ENCODE measurements around the gene UGT1A10.

Gene UGT1A10

DNA sequence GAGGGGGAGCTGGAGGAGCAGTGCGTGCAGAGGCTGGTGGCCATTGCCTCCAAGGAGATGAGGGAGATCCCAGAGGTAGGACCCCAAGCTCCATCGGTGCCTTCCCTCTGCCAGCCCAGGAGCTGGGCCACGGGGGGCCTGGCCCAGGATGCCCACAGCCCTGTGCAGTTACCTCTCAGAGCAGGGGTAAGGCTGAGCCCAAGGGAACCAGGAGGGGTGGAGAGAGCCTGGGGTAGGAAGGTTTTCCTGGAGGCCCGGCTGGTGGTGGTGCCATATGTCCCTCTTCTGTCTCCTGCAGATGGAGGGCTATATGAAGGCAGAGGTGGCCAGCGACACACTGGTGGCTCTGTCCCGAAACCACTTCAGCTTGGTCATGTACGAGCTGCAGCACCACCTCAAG lies 153.3 kb downstream of the UGT1A10 start:
- no peak for DNase-seq

DNA sequence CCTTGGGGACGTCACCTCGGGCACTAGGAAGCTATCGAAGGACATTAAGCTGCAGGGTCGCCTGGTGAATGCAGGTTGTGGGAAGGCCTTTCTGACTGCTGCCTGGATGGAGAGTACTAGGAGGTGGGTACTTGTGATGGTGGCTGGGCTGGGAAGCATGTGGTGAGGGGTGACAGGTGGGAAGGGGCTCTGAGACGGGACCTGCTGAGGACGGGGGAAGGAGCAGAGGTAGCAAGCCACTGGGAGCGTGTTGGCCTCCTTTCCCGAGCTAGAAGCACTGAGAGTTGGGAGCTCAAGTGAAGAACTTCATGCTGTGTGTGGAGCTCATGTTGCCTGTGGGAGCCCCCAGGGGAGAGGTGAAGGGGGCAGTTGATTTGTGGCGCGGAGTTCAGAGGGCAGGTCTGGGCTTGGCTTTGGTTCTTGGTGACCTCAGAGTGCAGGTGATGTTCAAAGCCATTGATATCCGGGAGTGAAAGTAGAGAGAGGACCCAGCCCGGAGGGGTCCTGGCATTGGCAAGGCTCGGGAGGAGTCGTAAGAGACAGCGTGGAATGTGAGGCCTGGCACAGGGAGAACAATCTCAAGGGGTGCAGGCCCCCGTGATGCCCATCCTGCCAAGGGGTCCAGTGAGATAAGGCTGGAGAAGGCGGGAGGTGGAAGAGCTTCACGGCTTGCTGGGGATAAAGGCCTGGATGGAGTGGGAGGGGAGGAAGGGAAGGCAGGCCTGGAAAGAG lies 155.1 kb downstream of the UGT1A10 start:
- DNase-seq: no peak

GRCh38 chr2:233791883-233792329 lies 155.7 kb downstream of the UGT1A10 start:
- DNase-seq: no peak

DNA sequence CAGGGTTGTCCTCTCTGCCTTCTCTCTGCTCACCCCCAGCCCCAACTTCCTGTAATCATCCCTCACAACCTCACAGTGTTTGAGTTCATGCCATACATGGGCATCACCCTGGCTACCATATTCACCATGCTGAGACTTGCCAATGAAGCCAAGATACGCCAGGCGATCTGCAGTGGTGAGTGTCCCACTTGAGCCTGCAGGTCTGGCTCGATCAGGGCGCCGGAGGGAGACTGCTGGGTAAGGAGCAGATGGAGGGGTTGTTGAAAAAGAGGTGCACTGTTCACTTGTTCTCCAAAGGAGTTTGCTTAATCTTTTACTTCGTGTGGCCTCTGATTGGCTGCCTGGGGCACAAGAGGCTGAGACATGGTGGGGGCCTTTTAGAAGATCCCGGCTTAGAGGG lies 156.5 kb downstream of the UGT1A10 start:
- DNase-seq: no peak

- DNase-seq: no peak
Measured at GRCh38 chr2:233793465-233794127, 157.3 kb downstream of the UGT1A10 start.

DNA sequence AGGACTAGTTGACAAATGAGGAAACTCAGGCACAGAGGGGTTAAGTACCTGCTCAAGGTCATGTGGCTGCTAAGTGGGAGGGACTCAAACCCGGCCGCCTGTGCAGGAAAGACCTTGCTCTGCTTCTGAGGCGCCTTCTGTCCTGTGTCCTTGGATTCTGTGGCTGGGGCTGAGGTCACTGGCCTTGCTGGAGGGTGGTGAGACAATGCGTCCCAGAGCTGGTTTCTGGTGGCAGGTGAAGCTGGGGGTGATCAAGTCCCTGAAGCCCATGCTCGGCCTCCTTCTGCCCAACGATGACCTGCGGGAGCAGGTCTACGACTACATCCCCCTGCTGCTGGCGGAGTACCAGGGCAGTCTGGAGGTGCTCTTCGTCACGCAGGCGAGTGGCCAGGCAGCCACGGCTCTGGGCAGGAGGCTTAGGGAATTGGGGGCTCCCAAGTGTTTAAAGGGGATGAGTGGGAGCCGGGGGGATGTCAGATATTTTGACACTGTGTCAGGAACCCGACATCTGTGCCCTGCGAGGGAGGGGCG lies 157.9 kb downstream of the UGT1A10 start:
- no peak for DNase-seq

DNA sequence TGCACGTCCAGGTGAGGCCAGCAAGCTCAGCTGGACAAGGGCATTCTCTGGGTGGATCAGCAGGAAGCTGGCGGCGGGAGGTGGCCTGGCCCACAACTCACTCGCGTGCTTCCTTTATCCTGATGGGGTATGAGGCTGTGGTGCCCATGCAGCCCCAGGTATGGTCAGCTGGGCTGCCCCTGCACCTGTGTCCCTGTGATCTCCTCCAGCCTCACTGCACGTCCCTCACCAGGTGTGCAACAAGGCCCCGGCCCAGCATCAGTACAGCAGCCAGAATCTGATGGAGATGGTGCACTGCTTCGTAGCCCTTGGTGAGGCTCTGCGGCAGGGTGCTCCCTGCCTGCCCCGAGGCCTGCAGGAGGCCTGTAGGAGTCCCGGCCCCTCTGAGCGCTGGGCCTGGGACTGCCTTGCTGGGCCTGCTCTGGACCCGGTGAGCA lies 159.5 kb downstream of the UGT1A10 start:
- no peak for DNase-seq

- no peak for DNase-seq
Measured at GRCh38 chr2:233796254-233796653, 160.0 kb downstream of the UGT1A10 start.

GRCh38 chr2:233798335-233799086 lies 162.3 kb downstream of the UGT1A10 start:
- DNase-seq: no peak

DNA sequence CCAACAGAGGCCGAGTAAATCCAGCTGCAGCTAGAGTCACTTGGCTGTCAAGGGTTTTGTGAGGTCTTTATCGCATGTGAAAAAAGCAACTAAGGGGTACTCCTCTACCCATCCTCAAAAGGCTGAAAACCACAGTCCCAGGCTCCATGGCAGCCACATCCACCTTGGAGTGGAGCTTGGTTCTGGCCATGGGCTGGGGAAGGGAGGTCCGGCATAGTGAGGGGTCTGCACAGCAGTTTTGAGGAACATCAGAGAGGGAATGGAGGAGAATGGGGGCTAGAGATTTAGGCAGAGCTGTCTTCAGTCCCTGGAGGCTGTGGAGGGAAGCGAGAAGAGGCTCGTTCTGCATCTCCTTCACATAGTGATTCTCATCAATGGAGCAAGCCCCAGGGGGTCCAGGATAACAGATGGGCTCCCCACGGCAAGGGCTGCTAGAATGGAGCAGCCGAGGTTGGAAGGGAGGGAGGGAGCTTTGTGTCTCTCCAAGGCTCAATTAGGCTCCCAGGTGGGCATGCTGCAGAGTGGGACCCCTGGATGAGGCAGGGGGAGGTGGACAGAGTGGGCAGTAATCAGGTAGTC lies 162.9 kb downstream of the UGT1A10 start:
- DNase-seq: no peak

DNA sequence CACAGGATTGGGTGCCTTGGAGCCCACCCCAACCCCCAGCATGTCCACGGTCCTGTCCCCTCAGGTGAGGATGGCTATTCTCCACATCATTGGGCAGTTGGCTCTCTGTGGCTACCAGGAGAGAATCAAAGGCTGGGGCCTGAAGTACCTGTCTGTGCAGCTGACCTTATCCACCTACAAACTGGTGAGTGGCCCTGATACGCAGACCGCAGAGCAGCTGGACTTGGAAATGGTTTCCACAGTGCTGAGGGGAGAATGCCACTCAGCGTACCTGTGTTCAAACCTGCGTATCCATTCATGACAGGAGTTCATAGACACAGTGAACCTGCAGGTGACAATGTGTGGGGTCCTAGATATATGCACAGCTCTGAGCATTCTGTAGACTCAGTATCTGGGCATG lies 163.5 kb downstream of the UGT1A10 start:
- no peak for DNase-seq

GRCh38 chr2:233800208-233800607 lies 164.0 kb downstream of the UGT1A10 start:
- no peak for DNase-seq

DNA sequence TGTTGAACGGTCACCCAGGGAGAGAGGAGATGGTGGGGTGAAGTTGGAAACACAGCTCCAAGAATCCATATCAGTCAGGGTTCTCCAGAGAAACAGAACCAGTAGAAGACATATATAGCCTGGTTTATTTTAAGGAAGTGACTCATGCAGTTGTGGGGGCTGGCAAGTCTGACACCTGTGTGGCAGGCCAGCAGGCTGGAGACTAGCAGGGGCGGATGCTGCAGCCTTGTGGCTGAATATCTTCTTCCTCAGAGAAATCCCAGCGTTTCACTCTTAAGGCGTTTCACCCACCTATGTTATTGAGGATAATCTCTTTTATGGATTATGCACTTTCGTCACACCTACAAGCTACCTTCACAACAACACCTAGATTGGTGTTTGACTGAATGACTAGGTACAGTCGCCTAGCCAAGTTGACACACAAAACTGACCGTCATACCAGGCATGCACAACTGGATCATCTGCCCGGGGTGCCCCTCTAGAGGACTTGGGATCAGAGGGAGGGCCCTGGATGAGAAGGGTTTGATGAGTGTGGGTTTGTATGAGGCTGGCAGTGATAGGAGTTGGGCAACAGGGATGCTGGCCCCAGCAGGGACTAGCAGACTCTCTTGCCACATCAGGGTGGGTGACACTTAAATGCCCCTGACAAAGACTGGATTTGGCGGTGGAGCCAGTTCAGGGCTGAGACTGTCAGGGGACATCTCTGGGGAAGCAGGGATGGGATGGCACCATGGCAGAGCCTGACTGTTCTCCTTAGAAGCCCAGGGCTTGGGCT lies 165.3 kb downstream of the UGT1A10 start:
- no peak for DNase-seq

DNA sequence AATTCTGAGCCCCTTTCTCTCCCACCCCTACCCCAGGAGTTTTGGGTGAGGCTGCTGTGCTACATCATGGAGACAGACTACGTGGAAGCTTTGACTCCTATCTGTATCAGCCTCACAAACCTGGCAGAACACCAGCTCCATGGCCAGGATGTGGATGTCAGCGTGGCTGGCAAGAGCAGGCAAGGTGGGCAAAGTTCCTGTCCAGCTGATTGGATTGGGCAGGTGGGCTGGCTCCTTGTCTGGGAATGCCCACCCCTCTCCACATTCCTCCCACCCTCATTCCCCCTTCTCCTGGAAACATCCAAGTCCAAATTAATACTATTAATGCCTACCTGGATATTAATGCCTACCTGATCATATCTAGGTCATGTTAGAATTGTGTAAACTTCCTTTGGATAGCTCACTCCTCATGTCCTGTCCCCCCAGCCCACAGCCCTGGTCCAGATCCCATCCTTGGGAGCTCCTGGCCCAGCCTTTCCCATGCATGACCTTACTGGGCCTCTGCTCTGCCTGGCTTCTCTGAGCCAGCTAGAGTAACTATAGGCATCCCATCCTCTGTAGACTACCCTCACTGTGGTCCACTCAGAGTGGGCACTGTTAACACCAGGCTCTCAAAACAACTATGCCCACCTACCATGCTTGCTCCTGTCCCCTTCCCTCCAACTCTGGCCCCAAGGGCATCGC lies 166.0 kb downstream of the UGT1A10 start:
- DNase-seq: no peak

DNA sequence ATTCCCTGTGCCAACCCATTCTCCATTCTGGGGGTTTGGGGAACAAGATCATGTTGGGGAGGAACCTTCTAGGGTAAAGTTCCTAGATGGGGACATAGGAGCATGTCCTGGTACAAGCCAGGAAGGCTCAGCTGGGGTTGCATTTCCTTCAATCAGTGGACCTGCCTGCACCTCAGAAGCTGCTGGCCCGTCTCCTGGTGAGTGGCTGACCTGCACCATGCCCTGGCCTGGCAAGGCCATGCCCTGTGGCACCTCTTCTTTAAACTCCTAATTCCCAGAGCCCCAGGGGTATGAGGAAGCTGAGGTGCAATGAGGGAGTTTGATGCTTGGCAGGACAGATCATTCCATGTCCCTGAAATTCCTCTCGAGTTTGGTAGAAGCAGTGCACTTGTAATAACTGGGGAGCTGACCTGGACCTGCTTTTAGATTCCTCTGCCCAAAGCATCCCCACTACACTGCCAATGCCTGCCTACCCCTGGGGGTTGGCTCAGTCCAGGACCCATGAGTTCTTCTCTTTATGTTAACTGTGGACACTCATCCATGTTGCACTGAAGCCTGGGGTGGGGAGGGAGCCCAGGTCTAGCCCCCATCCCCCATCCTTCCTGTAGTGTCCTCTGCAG lies 167.2 kb downstream of the UGT1A10 start:
- DNase-seq: no peak

DNA sequence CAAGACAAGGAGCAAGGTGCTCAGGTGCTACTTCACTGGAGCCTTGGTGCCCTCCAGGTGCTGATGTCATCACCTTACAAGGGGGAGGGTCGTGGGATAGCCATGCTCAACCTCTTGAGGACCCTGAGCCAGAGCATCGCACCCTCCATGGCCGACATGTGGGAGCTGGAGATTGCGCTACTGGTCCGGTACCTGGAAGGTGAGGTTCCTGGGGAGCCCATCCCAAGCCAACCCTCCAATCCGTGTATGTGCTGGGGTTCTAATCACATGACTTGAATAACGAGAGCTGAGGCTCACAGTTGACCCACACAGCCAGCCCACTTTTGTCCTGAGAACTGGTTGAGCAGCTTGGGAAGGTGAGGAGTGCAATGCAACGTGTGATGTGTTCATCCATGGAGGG lies 167.7 kb downstream of the UGT1A10 start:
- DNase-seq: no peak

- DNase-seq: no peak
Measured at GRCh38 chr2:233807215-233807865, 171.1 kb downstream of the UGT1A10 start.

DNA sequence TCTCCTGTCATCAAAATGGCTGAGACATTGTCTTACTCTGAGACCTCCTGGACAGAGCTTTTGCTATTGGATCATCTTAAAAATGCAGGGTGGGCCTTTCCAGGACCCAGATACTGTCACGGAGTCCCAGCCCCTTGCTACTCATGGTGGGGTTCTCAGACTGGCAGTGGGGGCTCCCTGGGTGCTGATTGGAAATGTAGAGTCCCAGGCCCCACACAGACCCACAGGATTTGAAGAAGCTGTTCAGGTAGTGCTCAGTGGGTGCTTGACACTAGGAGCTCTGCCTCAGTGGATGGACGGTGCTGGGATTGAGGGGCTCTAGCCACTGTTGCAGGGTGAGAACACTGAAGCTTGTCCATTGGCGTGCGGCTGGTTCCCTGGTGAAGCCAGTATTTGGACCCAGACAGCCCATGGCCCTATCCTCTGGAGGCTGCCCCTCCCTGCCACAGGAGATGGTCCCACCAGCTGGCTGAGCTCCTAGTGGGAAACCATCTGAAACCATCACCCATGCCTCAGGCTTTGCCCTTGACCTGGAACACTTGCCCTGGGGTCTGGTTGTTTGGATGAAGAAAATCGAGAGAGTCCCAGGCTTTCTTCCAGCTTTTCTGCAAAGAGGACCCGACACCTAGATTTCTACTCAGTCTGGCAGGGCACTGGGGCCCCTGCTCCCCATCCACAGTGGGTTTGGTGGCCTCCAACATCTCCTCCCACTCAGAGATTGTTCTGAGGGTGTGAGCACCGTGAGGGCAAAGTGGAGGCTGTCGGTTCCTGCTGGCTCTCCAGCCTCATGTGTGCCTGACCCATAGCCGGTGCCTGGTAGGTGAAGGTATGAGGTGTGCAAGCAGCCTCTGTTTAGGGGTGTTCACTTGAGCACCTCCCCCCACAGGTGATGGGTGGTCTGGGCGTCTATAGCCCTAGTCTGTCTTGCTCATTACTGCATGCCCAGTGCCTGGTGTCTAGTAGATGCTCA lies 172.0 kb downstream of the UGT1A10 start:
- DNase-seq: no peak

GRCh38 chr2:233810385-233810784 lies 174.1 kb downstream of the UGT1A10 start:
- no peak for DNase-seq
